K562 (cell line): ENCODE results near the gene MDC1. TPM values are rescaled to one million over a fixed set of nuclear protein-coding genes. Genes with fewer than 3 reads are reported as not detected.

Source experiments
- ADNP ChIP-seq: fragments of 200-800 bp; sonication (Bioruptor generic); IDR thresholded peaks from 2 replicates; pipeline ENCODE4 v1.6.1; 2016; ENCODE audit warnings: missing genetic modification characterization, missing compliant biosample characterization
- BACH1 ChIP-seq: fragments of 200-800 bp; sonication (Bioruptor generic); IDR thresholded peaks from 2 replicates; pipeline ENCODE4 v1.6.1; 2016; ENCODE audit warnings: missing genetic modification characterization, missing compliant biosample characterization
- CBFA2T3 ChIP-seq: fragments of 450-650 bp; IDR thresholded peaks from 2 replicates; pipeline ENCODE4 v1.6.1; 2017
- CHCHD3 ChIP-seq: fragments of 250-450 bp; sonication (Bioruptor Pico); IDR thresholded peaks from 2 replicates; pipeline ENCODE4 v2.1.2; 2022; ENCODE audit warnings: mild to moderate bottlenecking
- ERF ChIP-seq: fragments of 450-650 bp; formaldehyde crosslinking; IDR thresholded peaks from 2 replicates; pipeline ENCODE4 v1.4.0; 2020; ENCODE audit warnings: mild to moderate bottlenecking, mixed read lengths
- HOXB6 ChIP-seq: fragments of 250-450 bp; sonication (Bioruptor Pico); IDR thresholded peaks from 2 replicates; pipeline ENCODE4 v1.5.1; 2022; ENCODE audit warnings: mild to moderate bottlenecking, borderline replicate concordance
- KDM5B ChIP-seq: fragments of 200-600 bp; sonication (generic); IDR thresholded peaks from 2 replicates; pipeline ENCODE4 v1.6.1; 2012; ENCODE audit warnings: low read depth, mild to moderate bottlenecking, moderate library complexity, low read length, control low read depth, inconsistent platforms; ENCODE audit not compliant: insufficient replicate concordance
- NR2C1 ChIP-seq, 2 experiments: fragments of 450-650 bp; IDR thresholded peaks; 2 replicates each; pipeline ENCODE4 v1.6.1; 2017; ENCODE audit warnings: mild to moderate bottlenecking in 2 of 2, antibody characterized with exemption in 1 of 2, inconsistent platforms in 1 of 2, missing compliant biosample characterization in 1 of 2, missing genetic modification characterization in 1 of 2
- NUFIP1 ChIP-seq: fragments of 450-650 bp; IDR thresholded peaks from 2 replicates; pipeline ENCODE4 v1.6.1; 2018; ENCODE audit not compliant: partially characterized antibody
- PML ChIP-seq: IDR thresholded peaks from 2 replicates; pipeline ENCODE4 v1.6.1; 2012; ENCODE audit warnings: low read length, inconsistent platforms
- SETDB1 ChIP-seq: IDR thresholded peaks from one replicate; pipeline ENCODE4 v1.6.1; 2012; ENCODE audit warnings: low read length, control low read depth, inconsistent platforms
- SMARCE1 ChIP-seq: fragments of 450-650 bp; IDR thresholded peaks from 2 replicates; pipeline ENCODE4 v1.7.1; 2016; ENCODE audit warnings: mild to moderate bottlenecking
- STAT5A ChIP-seq: IDR thresholded peaks from 2 replicates; pipeline ENCODE4 v1.6.1; 2012; ENCODE audit warnings: low read length, inconsistent platforms, borderline replicate concordance
- TOE1 ChIP-seq, 2 experiments: fragments of 450-650 bp in 1 of 2; sonication (generic) in 1 of 2; formaldehyde crosslinking in 1 of 2; IDR thresholded peaks; 2 replicates each; pipeline versions ENCODE4 v1.7.1 to v1.8.0; 2016 to 2022; ENCODE audit warnings: borderline replicate concordance in 2 of 2, mild to moderate bottlenecking in 2 of 2, antibody characterized with exemption in 1 of 2, inconsistent platforms in 1 of 2, low read depth in 1 of 2, missing genetic modification reagents in 1 of 2, moderate library complexity in 1 of 2
- ZBED1 ChIP-seq: IDR thresholded peaks from 2 replicates; pipeline ENCODE4 v1.6.1; 2014
- ZBTB7A ChIP-seq: IDR thresholded peaks from 2 replicates; pipeline ENCODE4 v1.6.1; 2011; ENCODE audit warnings: low read depth, mild to moderate bottlenecking, low read length, moderate library complexity, borderline replicate concordance; ENCODE audit not compliant: control insufficient read depth
- ZNF121 ChIP-seq: sonication (generic); formaldehyde crosslinking; conservative IDR thresholded peaks from 2 replicates; pipeline ENCODE4 v1.8.0; 2022; ENCODE audit warnings: missing genetic modification reagents
- ZNF41 ChIP-seq: fragments of 250-450 bp; sonication (Bioruptor Pico); conservative IDR thresholded peaks from 2 replicates; pipeline ENCODE4 v1.4.0; 2020; ENCODE audit warnings: mild to moderate bottlenecking
- ZNF561 ChIP-seq: fragments of 450-650 bp; formaldehyde crosslinking; conservative IDR thresholded peaks from 2 replicates; pipeline ENCODE4 v1.4.0; 2020; ENCODE audit warnings: mild to moderate bottlenecking, moderate library complexity
- ZNF589 ChIP-seq: fragments of 200-800 bp; sonication (Bioruptor generic); IDR thresholded peaks from 2 replicates; pipeline ENCODE4 v1.6.1; 2016; ENCODE audit warnings: low read depth, missing genetic modification characterization, missing compliant biosample characterization
- ZNF699 ChIP-seq: fragments of 250-450 bp; sonication (Bioruptor Pico); IDR thresholded peaks from 2 replicates; pipeline ENCODE4 v1.8.0; 2021; ENCODE audit warnings: mild to moderate bottlenecking, moderate library complexity; ENCODE audit not compliant: insufficient replicate concordance
- ZNF717 ChIP-seq: fragments of 250-450 bp; sonication (Bioruptor Pico); IDR thresholded peaks from 2 replicates; pipeline ENCODE4 v1.5.0; 2021
- polyA plus RNA-seq, 8 experiments: library from polyadenylated mRNA; depleted of rRNA in 4 of 8; stranded (reverse) in 5 of 8; unstranded in 3 of 8; fragments of >200 nt; fragmentation: Nextera tagmentation in 2 of 8; fragmentation: Illumina TruSeq in 1 of 8; extraction: Ambion mirVana in 2 of 8; extraction: Trizol in 1 of 8; gene quantifications; 2 replicates each; pipeline versions ENCODE4 v1.2.1 to v1.2.3, GENCODE V29; 2011 to 2014; ENCODE audit warnings: inconsistent platforms in 1 of 8, missing spikeins in 1 of 8
- total RNA-seq, 7 experiments: library from RNA; depleted of rRNA in 6 of 7; stranded (reverse); fragments of >200 nt in 6 of 7; fragmentation: Illumina TruSeq in 2 of 7; extraction: Trizol in 2 of 7; gene quantifications; 2 replicates each; pipeline versions ENCODE4 v1.2.1 to v1.2.3, GENCODE V29; 2011 to 2021; ENCODE audit warnings: low replicate concordance in 1 of 7
- TF ChIP-seq, protein P1 (sequence below): fragments of 450-650 bp; conservative IDR thresholded peaks from 2 replicates; pipeline ENCODE4 v1.6.1; 2016; ENCODE audit warnings: missing genetic modification characterization, low read depth, mild to moderate bottlenecking, missing compliant biosample characterization, moderate library complexity
- TF ChIP-seq, protein P2 (sequence below): fragments of 450-650 bp; formaldehyde crosslinking; conservative IDR thresholded peaks from 2 replicates; pipeline ENCODE4 v1.4.0; 2022; ENCODE audit warnings: mild to moderate bottlenecking, missing genetic modification characterization
- TF ChIP-seq, protein P3 (sequence below): fragments of 450-650 bp; IDR thresholded peaks from one replicate; pipeline ENCODE4 v1.6.1; 2018; ENCODE audit warnings: mild to moderate bottlenecking, moderate library complexity; ENCODE audit not compliant: partially characterized antibody

Gene MDC1
- total and polyA plus RNA-seq, 9 of the 15 experiments (the other 6 are each of a cell fraction or from before 2014, with no cell fraction given): 8.2 to 114 (median 20.0) TPM

GRCh38 chr6:30719791-30720737, 3.0 kb upstream of the MDC1 start, which contains the start of gene TUBB (continued):
- TF ChIP-seq BACH1 (tag): no peak
- TF ChIP-seq NR2C1 (IDR thresholded peaks at IDR 0.05): no peak
- 0 out of 2 replicates have a peak, but pooled peaks have one; percentile 24 for TF ChIP-seq NR2C1 (tag; IDR thresholded peaks at IDR 0.05)
- TF ChIP-seq ADNP (tag): no peak
- no peak for TF ChIP-seq ZNF121 (CRISPR knock-in tag)
- no peak for TF ChIP-seq ZNF699 (CRISPR knock-in tag)
- no peak for TF ChIP-seq ZNF561 (CRISPR knock-in tag)
- TF ChIP-seq, protein P1, sequence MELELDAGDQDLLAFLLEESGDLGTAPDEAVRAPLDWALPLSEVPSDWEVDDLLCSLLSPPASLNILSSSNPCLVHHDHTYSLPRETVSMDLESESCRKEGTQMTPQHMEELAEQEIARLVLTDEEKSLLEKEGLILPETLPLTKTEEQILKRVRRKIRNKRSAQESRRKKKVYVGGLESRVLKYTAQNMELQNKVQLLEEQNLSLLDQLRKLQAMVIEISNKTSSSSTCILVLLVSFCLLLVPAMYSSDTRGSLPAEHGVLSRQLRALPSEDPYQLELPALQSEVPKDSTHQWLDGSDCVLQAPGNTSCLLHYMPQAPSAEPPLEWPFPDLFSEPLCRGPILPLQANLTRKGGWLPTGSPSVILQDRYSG: no peak; the same call in 1 of the 2 replicates
- TF ChIP-seq PML: peak; percentile 92
- TF ChIP-seq ZBTB7A: no peak
- no peak for TF ChIP-seq TOE1 (IDR thresholded peaks at IDR 0.05; ENCODE audit: borderline replicate concordance)
- TF ChIP-seq TOE1 (CRISPR knock-in tag; IDR thresholded peaks at IDR 0.05; ENCODE audit: borderline replicate concordance, low read depth): no peak
- TF ChIP-seq, protein P2, sequence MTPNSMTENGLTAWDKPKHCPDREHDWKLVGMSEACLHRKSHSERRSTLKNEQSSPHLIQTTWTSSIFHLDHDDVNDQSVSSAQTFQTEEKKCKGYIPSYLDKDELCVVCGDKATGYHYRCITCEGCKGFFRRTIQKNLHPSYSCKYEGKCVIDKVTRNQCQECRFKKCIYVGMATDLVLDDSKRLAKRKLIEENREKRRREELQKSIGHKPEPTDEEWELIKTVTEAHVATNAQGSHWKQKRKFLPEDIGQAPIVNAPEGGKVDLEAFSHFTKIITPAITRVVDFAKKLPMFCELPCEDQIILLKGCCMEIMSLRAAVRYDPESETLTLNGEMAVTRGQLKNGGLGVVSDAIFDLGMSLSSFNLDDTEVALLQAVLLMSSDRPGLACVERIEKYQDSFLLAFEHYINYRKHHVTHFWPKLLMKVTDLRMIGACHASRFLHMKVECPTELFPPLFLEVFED (CRISPR knock-in tag): no peak
- TF ChIP-seq ZNF717 (CRISPR knock-in tag): no peak
- peak; percentile 91 for TF ChIP-seq KDM5B
- no peak for TF ChIP-seq ERF (CRISPR knock-in tag)
- no peak; the same call in 1 of the 2 replicates for TF ChIP-seq ZNF589 (CRISPR knock-in tag)
- no peak; the same call in 1 of the 2 replicates for TF ChIP-seq SMARCE1
- TF ChIP-seq SETDB1: peak; percentile 30
- TF ChIP-seq, protein P3, sequence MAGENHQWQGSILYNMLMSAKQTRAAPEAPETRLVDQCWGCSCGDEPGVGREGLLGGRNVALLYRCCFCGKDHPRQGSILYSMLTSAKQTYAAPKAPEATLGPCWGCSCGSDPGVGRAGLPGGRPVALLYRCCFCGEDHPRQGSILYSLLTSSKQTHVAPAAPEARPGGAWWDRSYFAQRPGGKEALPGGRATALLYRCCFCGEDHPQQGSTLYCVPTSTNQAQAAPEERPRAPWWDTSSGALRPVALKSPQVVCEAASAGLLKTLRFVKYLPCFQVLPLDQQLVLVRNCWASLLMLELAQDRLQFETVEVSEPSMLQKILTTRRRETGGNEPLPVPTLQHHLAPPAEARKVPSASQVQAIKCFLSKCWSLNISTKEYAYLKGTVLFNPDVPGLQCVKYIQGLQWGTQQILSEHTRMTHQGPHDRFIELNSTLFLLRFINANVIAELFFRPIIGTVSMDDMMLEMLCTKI: no peak
- no peak for TF ChIP-seq HOXB6 (CRISPR knock-in tag)
- TF ChIP-seq NUFIP1: no peak
- no peak for TF ChIP-seq ZNF41
- TF ChIP-seq STAT5A: no peak; the same call in 1 of the 2 replicates
- TF ChIP-seq CHCHD3: peak; percentile 62; the same call in 1 of the 2 replicates
- peak; percentile 92 for TF ChIP-seq ZBED1
- TF ChIP-seq CBFA2T3: no peak
